ENCODE results near the gene MED17. TPM values are rescaled to one million over a fixed set of nuclear protein-coding genes. Genes with fewer than 3 reads are reported as not detected.
A peak's percentile ranks its signal among the peaks of the same experiment; 100 is the strongest.

Gene MED17
- total and polyA plus RNA-seq, 9 donors = 24.9 to 38.3 (median 32.0) TPM

DNA sequence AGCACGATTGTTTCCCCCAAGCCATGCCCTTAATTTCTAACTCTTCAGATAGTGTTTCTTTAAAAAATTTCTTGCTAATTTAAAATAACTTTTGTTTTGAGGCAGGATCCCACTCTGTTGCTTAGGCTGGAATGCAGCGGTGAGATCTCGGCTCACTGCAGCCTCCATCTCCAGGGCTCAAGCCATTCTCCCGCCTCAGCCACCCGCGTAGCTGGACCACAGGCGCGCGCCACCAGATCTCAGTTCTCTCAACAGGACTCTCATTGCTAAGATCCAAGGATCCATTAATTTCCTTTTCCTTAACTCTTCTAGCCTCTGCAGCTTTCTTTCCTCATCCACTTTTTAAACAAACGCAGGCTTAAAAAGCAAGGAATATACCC lies 327 bp upstream of the MED17 start:
- intact Hi-C loops (cut with DNase I) = loop anchor here in 3 of 4 donors (5.0 kb wide), 1 partner anchor 41 kb away; the partner anchor contains the start of genes C11orf54 (in 3 of the 3) and TAF1D (in 3 of the 3)
- no peak overlapping the region for H3K27ac ChIP-seq

DNA sequence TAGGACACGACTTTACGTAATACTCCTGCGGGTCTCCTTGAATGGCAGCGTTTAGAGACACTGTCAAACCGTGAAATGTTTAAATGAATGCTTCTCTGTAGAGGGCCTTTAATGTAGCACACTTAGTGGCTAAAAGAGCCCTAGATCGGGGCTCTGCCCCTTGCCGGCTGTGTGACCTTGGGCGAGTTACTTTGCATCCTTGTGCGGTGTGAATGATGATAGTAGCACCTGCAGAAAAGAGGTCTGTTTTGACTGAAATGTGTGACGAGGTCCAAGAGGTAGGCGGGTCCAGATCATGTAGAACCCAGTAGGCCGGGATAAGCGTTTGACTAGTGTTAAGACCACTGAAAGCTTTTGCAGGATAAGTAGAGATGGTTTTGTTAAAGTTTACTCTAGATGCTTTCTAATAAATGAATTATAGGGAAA lies 866 bp downstream of the MED17 start:
- WGBS, 3 donors = 0% methylated on average over 13 of the region's 13 CpGs
- Histone ChIP-seq H3K27me3 (no peaks in the 10 kb centered on the region), H3K4me1 (ENCODE audit: insufficient read depth) (peaks cover 8% of the 10 kb centered on the region), H3K36me3 (no peaks in the 10 kb centered on the region), H3K9me3 (no peaks in the 10 kb centered on the region), H3K27ac (peak overlapping the region in 1 of 2 donors; percentile 80), H3K4me3 (peak overlapping the region; percentile 96)
- DNase-seq = no peak
- TF ChIP-seq, protein P1, sequence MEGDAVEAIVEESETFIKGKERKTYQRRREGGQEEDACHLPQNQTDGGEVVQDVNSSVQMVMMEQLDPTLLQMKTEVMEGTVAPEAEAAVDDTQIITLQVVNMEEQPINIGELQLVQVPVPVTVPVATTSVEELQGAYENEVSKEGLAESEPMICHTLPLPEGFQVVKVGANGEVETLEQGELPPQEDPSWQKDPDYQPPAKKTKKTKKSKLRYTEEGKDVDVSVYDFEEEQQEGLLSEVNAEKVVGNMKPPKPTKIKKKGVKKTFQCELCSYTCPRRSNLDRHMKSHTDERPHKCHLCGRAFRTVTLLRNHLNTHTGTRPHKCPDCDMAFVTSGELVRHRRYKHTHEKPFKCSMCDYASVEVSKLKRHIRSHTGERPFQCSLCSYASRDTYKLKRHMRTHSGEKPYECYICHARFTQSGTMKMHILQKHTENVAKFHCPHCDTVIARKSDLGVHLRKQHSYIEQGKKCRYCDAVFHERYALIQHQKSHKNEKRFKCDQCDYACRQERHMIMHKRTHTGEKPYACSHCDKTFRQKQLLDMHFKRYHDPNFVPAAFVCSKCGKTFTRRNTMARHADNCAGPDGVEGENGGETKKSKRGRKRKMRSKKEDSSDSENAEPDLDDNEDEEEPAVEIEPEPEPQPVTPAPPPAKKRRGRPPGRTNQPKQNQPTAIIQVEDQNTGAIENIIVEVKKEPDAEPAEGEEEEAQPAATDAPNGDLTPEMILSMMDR (IDR thresholded peaks at IDR 0.05) = no peak
- TF ChIP-seq EP300 (IDR thresholded peaks at IDR 0.05) (no peak), POLR2A (IDR thresholded peaks at IDR 0.05) (no peak)
- intact Hi-C loops (cut with DNase I) = loop anchor here in 3 of 4 donors (5.0 kb wide), 1 partner anchor 43 kb away; the partner anchor contains the start of genes C11orf54 (in 3 of the 3) and TAF1D (in 3 of the 3)

More for the DNA sequence above, 327 bp upstream of the MED17 start:
- peaks cover 8% of the 10 kb centered on the region for H3K4me1 ChIP-seq (ENCODE audit: insufficient read depth)
- whole genome bisulfite sequencing, 3 donors = 0% methylated on average over 10 of the region's 10 CpGs
- H3K27me3 ChIP-seq = no peaks in the 10 kb centered on the region
- H3K9me3 ChIP-seq = no peaks in the 10 kb centered on the region
- peak overlapping the region; percentile 96 for H3K4me3 ChIP-seq
- no peak for TF ChIP-seq EP300 (IDR thresholded peaks at IDR 0.05)
- TF ChIP-seq, protein P1 (IDR thresholded peaks at IDR 0.05) = peak in 1 of 3 donors; percentile 58
- no peak for DNase-seq
- H3K36me3 ChIP-seq = no peaks in the 10 kb centered on the region

DNA sequence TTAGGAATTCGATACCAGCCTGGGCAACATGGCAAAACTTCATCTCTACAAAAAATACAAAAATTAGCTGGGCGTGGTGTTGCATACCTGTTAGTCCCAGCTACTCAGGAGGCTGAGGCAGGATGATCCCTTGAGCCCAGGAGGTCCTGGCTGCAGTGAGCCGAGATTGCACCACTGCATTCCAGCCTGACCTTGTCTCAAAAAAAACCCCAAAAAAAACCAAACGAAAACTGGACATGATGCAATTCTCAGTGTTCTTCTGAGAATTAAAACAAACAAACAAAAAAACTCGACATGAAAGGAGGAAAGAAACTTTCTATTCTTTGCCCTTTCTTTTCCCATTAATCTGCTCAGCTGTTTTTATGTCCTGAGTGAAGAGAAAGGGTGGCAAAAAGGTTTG lies 7.4 kb downstream of the MED17 start:
- Histone ChIP-seq H3K27me3 (no peaks in the 10 kb centered on the region), H3K9me3 (no peaks in the 10 kb centered on the region), H3K27ac (no peak overlapping the region), H3K4me1 (ENCODE audit: insufficient read depth) (peaks cover 1% of the 10 kb centered on the region), H3K4me3 (no peak overlapping the region), H3K36me3 (no peaks in the 10 kb centered on the region)
- intact Hi-C loops (cut with DNase I) = no loop called here
- TF ChIP-seq, protein P1 (IDR thresholded peaks at IDR 0.05) = no peak
- TF ChIP-seq POLR2A (IDR thresholded peaks at IDR 0.05) (no peak), EP300 (IDR thresholded peaks at IDR 0.05) (no peak)
- no peak for DNase-seq
- WGBS, 3 donors = 78 to 79% (median 78%) methylated on average over 5 of the region's 5 CpGs

DNA sequence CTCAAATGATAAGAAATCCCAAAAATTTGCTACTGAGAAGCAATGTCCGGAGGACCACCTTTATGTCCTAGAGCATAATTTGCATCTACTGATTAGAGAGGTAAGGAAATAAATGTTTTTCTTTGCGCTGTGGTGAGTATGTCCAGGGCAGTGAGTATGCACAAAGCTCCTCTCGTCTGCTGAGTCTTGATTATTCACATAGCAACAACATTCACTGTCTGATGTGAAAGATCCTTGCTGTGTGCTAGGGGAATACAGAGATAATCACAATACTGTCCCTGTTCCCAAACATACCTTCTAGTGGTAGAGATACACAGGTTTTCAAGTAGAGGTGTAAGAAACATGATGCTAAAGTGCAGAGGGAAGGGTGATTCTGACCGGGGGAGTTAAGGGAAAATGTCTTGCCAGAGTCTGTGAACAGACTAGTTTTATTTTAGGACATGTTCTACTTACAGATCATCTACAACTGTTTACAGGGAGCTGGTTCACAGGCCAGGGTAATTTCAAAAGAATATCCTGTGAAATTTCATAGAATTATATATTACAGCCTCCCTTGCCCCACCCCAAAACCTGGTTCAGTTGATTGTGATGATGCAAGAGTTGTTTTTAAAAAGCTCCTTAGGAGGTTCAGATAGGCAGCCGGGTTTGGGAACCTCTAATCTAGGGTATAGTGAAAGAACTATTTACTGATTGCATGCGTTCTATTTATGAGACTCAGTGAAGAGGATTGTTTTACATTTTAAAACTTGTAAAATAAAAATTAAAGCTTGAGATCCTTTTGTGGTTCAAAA lies 12.6 kb downstream of the MED17 start:
- DNase-seq = no peak
- no peak overlapping the region for H3K27ac ChIP-seq
- no peaks in the 10 kb centered on the region for H3K4me1 ChIP-seq (ENCODE audit: insufficient read depth)
- H3K27me3 ChIP-seq = no peaks in the 10 kb centered on the region
- 56 to 70% (median 59%) methylated on average over 6 of the region's 6 CpGs for WGBS, 3 donors
- intact Hi-C loops (cut with DNase I) = no loop called here
- H3K36me3 ChIP-seq = no peaks in the 10 kb centered on the region
- TF ChIP-seq EP300 (IDR thresholded peaks at IDR 0.05) (no peak), POLR2A (IDR thresholded peaks at IDR 0.05) (no peak)
- TF ChIP-seq, protein P1 (IDR thresholded peaks at IDR 0.05) = no peak
- no peaks in the 10 kb centered on the region for H3K9me3 ChIP-seq
- H3K4me3 ChIP-seq = no peak overlapping the region
